Right renal cortex interstitium (tissue), 3 donors: Measurements from ENCODE around the gene SLCO4A1. TPM values are rescaled to one million over a fixed set of nuclear protein-coding genes. Genes with fewer than 3 reads are reported as not detected.

ENCODE experiments used
- DNase-seq, 3 donors: peaks; one replicate each; pipeline ENCODE4 v3.0.0-alpha.2; 2013; ENCODE audit warnings: low read depth in 3 of 3, low spot score in 2 of 3
- polyA plus RNA-seq, 3 donors: library from polyadenylated mRNA; unstranded; fragments of 120-200 nt; gene quantifications; one replicate each; pipeline ENCODE4 v1.2.1, GENCODE V29; 2013; ENCODE audit not compliant: insufficient read length in 3 of 3

SLCO4A1 gene
- polyA plus RNA-seq, 3 donors = 1.8 to 2.7 (median 2.3) TPM

DNA sequence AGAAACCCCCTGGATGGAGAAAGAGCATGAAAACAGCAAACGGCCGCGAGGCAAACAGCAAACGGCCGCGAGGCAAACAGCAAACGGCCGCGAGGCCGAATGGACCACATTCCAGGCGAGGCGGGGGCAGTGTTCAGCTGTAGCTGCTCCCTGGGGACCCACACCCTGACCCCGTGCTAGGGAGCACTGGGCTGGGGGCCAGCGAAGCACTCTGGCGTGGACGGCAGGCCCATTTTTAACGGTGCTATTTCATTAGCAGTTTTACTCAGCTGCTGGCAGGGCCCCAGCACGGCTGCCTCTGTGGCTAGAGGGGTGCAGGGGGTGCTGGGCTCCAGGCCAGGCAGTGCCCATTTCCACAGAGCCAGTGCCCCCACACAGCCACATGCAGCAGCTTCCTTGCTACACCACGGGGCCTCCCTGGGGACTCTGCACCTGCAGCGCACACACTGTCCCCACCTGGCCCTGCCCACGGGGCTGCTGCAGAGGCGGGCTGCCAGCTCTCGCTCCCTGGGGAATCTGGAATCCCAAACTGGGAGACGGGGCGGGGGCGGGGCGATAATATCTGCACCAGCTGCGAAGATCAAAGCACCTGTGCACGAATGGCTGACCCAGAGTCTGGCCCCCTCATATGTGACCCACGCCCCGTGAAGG lies 35.6 kb upstream of the SLCO4A1 start:
- DNase-seq = no peak

DNA sequence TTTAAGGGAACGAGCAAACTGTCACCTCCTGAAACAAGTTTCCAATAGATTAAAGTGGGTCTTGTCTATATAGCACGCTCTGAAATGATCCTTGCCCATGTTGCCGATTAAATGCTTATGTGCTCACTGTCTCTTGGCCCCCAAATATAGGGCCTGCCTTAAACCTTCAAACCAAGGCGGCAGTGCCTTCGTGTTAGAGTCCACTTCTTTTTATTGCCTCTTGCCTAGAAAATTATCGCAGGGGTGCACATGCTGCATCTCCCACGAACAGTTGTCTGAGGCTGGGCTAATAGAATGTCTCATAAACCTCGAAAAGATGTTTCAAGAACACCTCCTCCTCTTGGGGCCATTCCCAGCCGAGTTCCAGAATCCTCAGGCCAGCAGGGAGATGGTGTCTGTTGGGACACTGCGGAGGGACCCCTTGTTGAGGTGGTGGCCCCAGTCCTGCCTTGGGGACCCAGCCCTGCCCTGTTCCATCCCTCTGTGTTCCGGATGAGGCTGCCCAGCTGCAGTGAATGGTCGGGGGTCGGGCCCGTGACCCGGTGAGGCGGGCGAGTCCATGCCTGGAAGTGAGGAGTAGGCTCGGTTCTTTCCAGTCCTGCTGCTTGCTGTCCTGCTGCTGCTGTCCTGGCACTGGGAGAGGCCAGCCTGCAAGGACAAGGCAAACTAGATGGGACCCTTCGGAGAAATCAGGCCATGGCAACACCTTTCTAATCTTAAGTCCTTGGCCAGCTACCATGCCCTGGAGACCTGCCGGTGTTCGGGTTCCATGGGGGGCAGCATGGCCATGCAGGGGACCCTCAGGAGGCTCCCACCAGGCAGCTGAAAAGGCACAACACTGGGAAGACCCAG lies 34.7 kb upstream of the SLCO4A1 start:
- DNase-seq = no peak

DNA sequence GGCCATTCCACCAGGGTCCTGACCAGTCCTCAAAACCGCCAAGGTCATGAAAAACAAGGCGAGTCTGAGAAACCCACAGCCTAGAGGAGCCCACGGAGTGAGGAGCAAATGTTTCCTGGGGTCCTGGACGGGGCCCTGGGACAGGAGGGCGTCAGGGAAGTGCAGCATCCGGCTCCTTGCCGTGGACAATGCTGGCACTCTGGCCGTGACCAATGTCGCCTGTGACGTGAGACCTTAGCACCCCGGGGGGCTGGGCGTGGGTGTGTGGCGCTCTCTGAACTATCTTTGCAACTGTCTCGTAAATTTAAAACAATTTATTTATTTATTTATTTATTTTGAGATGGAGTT lies 34.1 kb upstream of the SLCO4A1 start:
- DNase-seq = no peak

DNA sequence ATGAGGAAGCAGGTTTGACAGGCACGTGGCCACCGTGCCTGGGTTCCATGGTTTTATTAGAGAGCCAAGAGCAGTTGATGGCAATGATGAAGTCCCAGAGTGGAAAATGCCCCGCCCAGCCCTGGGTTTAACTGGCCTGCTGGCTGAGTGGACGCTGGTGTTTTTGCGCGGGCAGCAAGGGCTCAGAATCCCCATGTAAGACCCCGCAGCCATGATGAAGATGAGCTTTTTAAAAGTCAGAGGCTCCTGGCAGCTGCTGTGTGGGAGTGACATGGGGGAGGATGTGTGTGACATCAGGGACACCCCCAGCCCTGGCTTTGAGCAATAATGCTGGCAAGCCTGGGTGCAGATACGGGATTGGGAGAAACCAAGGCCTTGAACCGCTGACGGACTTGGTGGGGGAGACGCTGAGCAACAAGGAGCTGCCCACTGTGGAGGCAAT lies 33.0 kb upstream of the SLCO4A1 start:
- no peak for DNase-seq

- no peak for DNase-seq
Measured at GRCh38 chr20:62609811-62610757, 32.2 kb upstream of the SLCO4A1 start.

DNA sequence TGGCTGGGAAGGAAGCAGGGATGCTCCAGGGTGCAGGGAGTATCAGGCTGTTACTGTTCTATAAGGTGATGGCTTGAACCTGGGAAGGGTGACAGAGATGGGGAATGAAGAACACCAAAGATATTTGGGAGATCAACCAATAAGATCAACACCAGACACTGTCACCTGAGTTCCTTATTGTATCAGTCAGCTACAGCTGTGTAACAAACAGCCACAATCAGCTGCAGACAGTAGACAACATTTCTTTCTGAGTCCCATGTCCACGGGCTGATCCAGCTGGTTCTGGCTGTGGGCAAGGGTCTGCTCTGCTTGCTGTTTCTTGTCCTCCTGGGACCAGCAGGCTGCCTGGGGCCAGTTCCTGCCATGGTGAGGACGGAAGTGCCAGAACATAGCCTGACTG lies 31.3 kb upstream of the SLCO4A1 start:
- DNase-seq = no peak

DNA sequence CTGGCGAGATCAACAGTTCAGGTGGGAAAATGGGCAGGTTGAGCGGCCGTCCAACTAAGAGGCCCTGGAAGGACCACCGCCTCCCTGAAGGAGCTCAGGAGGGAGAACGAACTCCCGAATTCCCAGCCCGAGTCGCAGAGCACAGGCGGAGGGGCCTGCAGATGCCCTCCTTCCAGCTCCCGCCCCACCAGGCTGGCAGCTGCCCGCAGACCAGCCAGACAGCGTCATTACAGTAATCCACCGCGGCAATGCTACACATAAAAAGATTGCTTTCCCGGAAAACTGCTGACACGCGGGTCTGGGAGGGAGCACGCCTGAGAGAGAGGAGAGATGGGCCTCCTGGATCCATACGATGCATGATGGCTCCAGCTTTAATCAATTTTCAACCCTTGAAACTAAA lies 30.5 kb upstream of the SLCO4A1 start:
- DNase-seq = no peak

DNA sequence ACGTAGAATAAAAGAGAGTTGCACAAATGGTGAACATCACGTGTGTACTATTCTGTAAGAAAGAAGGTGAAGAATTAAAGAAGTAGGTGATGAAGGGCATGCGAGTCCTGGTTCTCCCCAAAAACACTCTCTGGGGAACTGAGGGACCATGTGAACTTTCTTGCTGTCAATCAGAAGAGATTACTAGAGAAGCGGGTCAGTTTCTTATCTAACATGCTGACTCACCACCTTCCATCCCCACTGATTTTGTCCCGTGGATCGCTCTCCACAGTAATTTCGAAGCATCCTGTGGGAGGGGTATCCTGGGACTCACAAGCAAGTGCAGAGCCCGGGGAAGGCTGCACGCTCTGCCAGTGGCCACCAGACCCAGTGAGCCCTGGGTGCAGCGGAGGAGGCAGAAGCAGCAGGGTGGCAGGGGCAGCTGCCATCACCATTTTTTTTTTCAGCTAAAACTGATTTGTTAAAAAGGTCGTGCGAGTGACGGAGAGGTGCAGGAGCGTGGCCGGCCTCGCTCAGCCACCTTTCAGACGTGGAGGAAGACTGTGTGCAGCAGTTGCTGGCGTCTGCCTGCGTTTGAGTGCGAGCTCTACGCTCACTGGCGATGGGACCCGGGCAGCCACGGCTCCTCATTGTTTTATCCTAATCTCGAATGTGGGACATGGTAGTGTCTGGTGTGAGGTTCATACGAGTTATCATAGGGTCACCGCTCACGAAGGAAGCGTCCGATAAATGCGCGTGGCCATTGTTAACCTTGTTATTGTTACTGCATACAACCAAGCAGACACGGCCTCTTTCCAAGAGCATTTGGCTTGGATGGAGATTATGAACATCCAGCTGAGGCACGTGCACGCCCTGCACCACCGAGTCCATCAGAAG lies 28.0 kb upstream of the SLCO4A1 start:
- DNase-seq = no peak

DNA sequence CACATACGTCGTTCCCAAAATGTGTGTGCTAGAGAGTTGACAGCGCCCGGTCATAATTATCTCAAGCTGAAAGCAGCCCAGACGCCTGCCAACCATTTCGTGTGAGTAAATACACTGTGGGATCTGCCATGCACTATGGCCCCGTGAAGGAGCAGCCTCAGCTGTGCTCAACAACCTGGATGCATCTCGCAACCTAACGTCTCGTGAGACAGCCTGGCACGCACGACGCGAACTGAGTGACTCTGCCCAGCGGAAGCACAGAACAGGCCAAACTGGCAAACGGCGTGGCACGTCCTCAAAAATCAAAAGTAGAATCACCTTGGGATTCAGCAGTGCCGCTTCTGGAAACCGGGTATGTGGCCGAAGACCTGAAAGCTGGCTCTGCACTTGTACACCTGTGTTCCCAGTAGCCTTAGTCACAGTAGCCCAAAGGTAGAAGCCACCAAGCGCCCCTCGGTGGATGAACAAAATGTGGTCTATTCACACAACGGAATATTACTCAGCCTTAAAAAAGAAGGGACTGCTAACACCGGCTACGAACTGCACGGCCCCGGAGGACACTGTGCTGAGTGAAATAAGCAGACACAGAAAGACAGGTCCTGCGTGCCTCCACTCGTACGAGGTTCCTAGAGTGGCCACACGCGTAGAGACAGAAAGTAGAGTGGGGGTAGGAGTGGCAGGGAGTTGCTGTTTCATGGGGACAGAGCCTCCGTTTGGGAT lies 27.2 kb upstream of the SLCO4A1 start:
- no peak for DNase-seq

GRCh38 chr20:62615750-62616251 lies 26.5 kb upstream of the SLCO4A1 start:
- DNase-seq = no peak

DNA sequence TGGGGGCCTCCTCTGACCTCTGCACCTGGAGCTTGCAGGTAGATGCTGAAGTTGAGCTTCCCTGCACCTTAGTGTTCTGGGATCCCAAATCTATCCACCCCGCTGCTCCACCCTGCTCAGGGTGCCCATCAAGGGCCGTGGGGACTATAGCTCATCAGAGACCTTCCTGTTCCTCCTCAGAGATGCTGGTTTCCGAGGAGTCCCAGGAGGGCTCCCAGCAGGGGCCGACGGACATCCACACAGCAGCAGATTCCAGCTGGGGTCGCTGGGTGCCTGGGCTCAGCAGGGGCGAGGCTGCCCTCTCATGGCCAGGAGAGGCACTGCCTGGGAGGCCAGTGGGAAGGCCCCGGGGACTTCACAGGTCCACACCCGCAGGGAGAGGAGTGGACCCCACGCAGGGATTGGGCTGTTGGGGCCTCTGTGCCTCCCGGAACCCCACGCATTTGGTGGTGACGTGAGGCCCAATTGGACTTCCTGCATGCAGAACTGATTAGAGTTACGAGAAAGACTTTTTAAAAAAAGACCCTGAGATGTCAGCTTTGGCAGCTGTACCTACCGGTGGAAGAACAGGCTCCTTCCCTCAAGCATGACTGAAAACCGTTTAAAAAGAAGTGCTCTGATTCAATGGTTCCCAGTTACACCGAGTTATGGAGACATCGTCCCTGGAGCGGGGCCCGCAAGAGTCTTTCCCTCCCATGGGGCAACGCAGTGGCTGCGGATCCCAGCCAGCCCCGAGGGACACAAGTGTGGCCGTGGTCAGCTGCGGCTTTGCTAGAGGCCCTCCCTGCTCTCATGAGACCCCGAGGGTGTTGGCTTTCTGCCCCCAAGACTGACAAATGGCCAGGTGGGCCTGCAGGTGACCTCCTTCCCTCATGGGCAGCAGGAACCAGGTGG lies 25.3 kb upstream of the SLCO4A1 start:
- DNase-seq = no peak

GRCh38 chr20:62617711-62618483 lies 24.4 kb upstream of the SLCO4A1 start:
- no peak for DNase-seq

DNA sequence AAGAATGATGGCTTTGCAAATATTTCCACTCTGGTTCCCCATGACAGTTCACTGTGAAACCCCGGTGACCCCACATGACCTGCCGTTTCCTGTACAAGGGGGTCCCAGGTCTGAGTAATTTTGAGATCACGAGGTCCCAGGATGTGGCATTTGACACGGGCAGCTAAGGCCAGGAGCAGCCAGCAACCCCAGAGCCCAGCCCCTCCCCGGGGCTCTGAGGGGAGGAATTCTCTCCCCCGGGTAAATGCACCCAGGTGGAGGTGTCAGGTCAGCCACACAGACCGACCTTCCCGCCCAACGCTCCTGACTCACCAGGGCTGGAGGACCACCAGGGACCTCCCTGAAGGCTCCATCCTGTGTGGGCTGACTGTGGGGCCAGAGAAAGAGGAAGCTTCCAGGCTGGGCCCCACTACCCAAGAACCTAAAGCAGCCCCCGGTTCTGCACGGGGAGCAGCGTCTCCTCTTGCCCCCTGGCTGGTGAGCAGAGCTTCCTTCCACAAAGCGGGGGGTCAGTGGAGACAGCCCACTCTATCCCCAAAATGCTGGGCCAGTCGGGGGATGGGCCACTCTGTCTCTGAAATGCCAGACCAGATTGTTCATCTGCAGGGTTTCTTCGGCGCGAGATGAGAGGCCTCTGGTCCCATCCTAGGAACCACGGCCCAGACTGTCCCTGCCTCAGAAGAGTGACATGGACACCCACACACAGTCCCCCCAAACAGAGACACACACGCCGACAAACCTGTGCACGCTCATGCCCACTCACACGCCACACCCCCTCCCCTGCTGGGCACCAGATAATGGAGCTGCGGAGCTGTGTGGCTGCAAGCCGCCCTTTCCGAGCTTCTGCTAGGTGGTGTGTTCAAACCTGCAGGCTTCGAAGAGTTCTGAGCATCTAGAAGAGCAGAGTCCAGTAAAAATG lies 23.4 kb upstream of the SLCO4A1 start:
- DNase-seq = no peak

DNA sequence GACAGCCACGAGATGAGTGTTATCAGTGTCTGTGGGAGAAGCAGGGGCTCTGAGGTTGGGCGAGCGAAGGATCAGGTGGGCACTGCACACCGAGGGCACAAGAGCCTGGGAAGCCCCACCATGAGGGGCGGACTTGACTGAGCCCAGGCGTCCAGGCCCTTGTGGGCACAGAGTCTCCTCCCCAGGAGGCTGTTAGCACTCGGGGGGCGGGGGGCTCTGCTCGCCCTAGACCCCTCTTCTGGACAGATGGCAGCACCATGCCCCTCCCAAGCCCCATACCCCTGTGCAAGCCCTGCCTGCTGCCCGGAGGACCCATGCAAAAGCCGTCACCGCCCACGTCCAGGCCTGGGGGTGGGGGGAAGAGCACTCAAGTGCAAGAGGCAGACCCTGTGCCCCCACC lies 21.7 kb upstream of the SLCO4A1 start:
- no peak for DNase-seq

GRCh38 chr20:62621251-62622110 lies 20.8 kb upstream of the SLCO4A1 start:
- no peak for DNase-seq
